GM12878 (cell line): Measurements from ENCODE around the gene HASPIN. TPM values are rescaled to one million over a fixed set of nuclear protein-coding genes. Genes with fewer than 3 reads are reported as not detected.
A peak's percentile ranks its signal among the peaks of the same experiment; 100 is the strongest.

Experiments
- ATAC-seq: fragments of 200-7000 bp; cut with Tn5 transposase; 3 replicates; pipeline ENCODE4 v1.9.1; 2020; ENCODE audit warnings: mild to moderate bottlenecking, moderate library complexity
- BruUV-seq: library from RNA; stranded (reverse); fragments of 400-500 nt; replicated peaks from 2 replicates; lab custom pipeline; 2021; lab: Mats Ljungman, UMichigan
- CTCF ChIA-PET: fragments of 300-600 bp; sonication (Branson Sonifier 250); formaldehyde crosslinking; extraction: SDS; loops from one replicate; lab custom pipeline; 2021; ENCODE audit warnings: inconsistent platforms; lab: Yijun Ruan, JAX
- POLR2A ChIA-PET: fragments of 350-600 bp; formaldehyde crosslinking; extraction: SDS; loops from one replicate; lab custom pipeline; 2021; ENCODE audit warnings: inconsistent platforms; lab: Charles Lee
- RAD21 ChIA-PET: fragments of 300-600 bp; sonication (Branson Sonifier 250); formaldehyde crosslinking; loops from one replicate; lab custom pipeline; 2023; ENCODE audit warnings: antibody characterized with exemption; ENCODE audit not compliant: unreplicated experiment; lab: Charles Lee
- SMC1A ChIA-PET: fragments of 300-600 bp; sonication (Branson Sonifier 250); formaldehyde crosslinking; loops from one replicate; lab custom pipeline; 2023; ENCODE audit not compliant: unreplicated experiment, uncharacterized antibody; lab: Charles Lee
- DNase-seq: peaks from one replicate; pipeline ENCODE4 v3.0.0-alpha.2; 2011; ENCODE audit warnings: low read depth, low spot score
- FAIRE-seq: peaks from 3 replicates; lab custom pipeline; 2011; peaks lifted over from hg19 to GRCh38; lab: Jason Lieb, UNC
- H2AFZ ChIP-seq: 2 replicates; pipeline ENCODE4 v1.6.0; 2011; ENCODE audit warnings: low read depth, low read length, control low read depth; ENCODE audit not compliant: control insufficient read depth
- H3K27ac ChIP-seq: 2 replicates; pipeline ENCODE4 v1.5.1; 2011; ENCODE audit warnings: control low read depth; ENCODE audit not compliant: control insufficient read depth, insufficient read depth
- H3K27me3 ChIP-seq, 2 experiments: replicated peaks in 1 of 2; 2 replicates each; pipeline versions ENCODE4 v1.6.0 to v1.6.1; 2011; ENCODE audit warnings: low read length in 1 of 2; ENCODE audit not compliant: control insufficient read depth in 2 of 2, insufficient read depth in 2 of 2
- H3K36me3 ChIP-seq, 2 experiments: 2 replicates each; pipeline ENCODE4 v1.5.1; 2011; ENCODE audit warnings: low read length in 1 of 2; ENCODE audit not compliant: control insufficient read depth in 2 of 2, insufficient read depth in 2 of 2
- H3K4me1 ChIP-seq: 2 replicates; pipeline ENCODE4 v1.6.1; 2011; ENCODE audit warnings: mild to moderate bottlenecking, low read length, moderate library complexity, mixed read lengths; ENCODE audit not compliant: control insufficient read depth, insufficient read depth
- H3K4me2 ChIP-seq: 2 replicates; pipeline ENCODE4 v1.6.0; 2011; ENCODE audit warnings: control low read depth; ENCODE audit not compliant: control insufficient read depth, insufficient read depth
- H3K4me3 ChIP-seq: fragments of 200-600 bp; sonication (generic); 2 replicates; pipeline ENCODE4 v1.5.1; 2016
- H3K79me2 ChIP-seq: 2 replicates; pipeline ENCODE4 v1.6.0; 2011; ENCODE audit warnings: low read length; ENCODE audit not compliant: control insufficient read depth, insufficient read depth
- H3K9ac ChIP-seq: 2 replicates; pipeline ENCODE4 v1.8.0; 2011; ENCODE audit warnings: low read length, control low read depth, mixed read lengths; ENCODE audit not compliant: control insufficient read depth, insufficient read depth
- H3K9me3 ChIP-seq: replicated peaks from 3 replicates; pipeline ENCODE4 v1.5.1; 2011; ENCODE audit warnings: mild to moderate bottlenecking, low read length; ENCODE audit not compliant: control insufficient read depth, insufficient read depth
- H4K20me1 ChIP-seq: 2 replicates; pipeline ENCODE4 v1.6.0; 2011; ENCODE audit not compliant: control insufficient read depth, insufficient read depth
- BHLHE40 ChIP-seq, 2 experiments: fragments of 450-650 bp in 1 of 2; IDR thresholded peaks; 2 replicates each; pipeline ENCODE4 v1.6.1; 2011 to 2017; ENCODE audit warnings: low read depth in 2 of 2, borderline replicate concordance in 1 of 2, improper control_type of control experiment in 1 of 2, low read length in 1 of 2, mild to moderate bottlenecking in 1 of 2
- NFYB ChIP-seq: IDR thresholded peaks from 2 replicates; pipeline ENCODE4 v1.6.1; 2011; ENCODE audit warnings: low read depth, mild to moderate bottlenecking, low read length, improper control_type of control experiment, moderate library complexity; ENCODE audit not compliant: insufficient read depth
- POLR2A ChIP-seq: IDR thresholded peaks from 2 replicates; pipeline ENCODE4 v1.6.1; 2011; ENCODE audit warnings: low read depth, mild to moderate bottlenecking, low read length
- WGBS: methylation state at CpG from one replicate; pipeline ENCODE4 v1.1.6; 2016; ENCODE audit warnings: low lambda C conversion rate; ENCODE audit not compliant: insufficient replicate concordance, insufficient coverage; ENCODE audit errors: missing lambda C conversion rate; 5-methylcytosine and 5-hydroxymethylcytosine counted together
- in situ Hi-C: fragments of 300-500 bp; cut with MboI; formaldehyde crosslinking; loops from 9 replicates; pipeline ENCODE4 v1.14.3; 2018; ENCODE audit warnings: mixed read lengths
- intact Hi-C: fragments of 100-400 bp; cut with micrococcal nuclease; formaldehyde crosslinking; loops from one replicate; pipeline ENCODE4 v1.14.2; 2022; ENCODE audit not compliant: unreplicated experiment
- polyA plus RNA-seq, 11 experiments: library from polyadenylated mRNA; depleted of rRNA in 4 of 11; unstranded in 6 of 11; stranded (reverse) in 5 of 11; fragments of >200 nt; fragmentation: Nextera tagmentation in 4 of 11; fragmentation: Illumina TruSeq in 1 of 11; extraction: Ambion mirVana in 4 of 11; extraction: Trizol in 1 of 11; gene quantifications; 1 replicate in 1 of 11; 2 replicates in 10 of 11; pipeline versions ENCODE4 v1.2.1 to v1.2.3, GENCODE V29; 2011 to 2016; ENCODE audit warnings: inconsistent platforms in 2 of 11, missing spikeins in 2 of 11, low read depth in 1 of 11
- total RNA-seq, 4 experiments: library from RNA; depleted of rRNA in 3 of 4; stranded (reverse); fragments of >200 nt in 3 of 4; fragmentation: Illumina TruSeq in 1 of 4; extraction: Trizol in 1 of 4; gene quantifications; 2 replicates each; pipeline versions ENCODE4 v1.2.1 to v1.2.3, GENCODE V29; 2013 to 2021
- TF ChIP-seq, protein P1 (sequence below): IDR thresholded peaks from 2 replicates; pipeline ENCODE4 v1.6.1; 2011; ENCODE audit warnings: borderline replicate concordance, low read depth, mild to moderate bottlenecking, moderate library complexity, mixed read lengths, low read length; ENCODE audit not compliant: insufficient read depth; ENCODE audit errors: extremely low read length

HASPIN gene
- total and polyA plus RNA-seq, 10 of the 15 experiments (the other 5 are each of a cell fraction or from before 2014, with no cell fraction given) = 0.80 to 18.0 (median 10.1) TPM

DNA sequence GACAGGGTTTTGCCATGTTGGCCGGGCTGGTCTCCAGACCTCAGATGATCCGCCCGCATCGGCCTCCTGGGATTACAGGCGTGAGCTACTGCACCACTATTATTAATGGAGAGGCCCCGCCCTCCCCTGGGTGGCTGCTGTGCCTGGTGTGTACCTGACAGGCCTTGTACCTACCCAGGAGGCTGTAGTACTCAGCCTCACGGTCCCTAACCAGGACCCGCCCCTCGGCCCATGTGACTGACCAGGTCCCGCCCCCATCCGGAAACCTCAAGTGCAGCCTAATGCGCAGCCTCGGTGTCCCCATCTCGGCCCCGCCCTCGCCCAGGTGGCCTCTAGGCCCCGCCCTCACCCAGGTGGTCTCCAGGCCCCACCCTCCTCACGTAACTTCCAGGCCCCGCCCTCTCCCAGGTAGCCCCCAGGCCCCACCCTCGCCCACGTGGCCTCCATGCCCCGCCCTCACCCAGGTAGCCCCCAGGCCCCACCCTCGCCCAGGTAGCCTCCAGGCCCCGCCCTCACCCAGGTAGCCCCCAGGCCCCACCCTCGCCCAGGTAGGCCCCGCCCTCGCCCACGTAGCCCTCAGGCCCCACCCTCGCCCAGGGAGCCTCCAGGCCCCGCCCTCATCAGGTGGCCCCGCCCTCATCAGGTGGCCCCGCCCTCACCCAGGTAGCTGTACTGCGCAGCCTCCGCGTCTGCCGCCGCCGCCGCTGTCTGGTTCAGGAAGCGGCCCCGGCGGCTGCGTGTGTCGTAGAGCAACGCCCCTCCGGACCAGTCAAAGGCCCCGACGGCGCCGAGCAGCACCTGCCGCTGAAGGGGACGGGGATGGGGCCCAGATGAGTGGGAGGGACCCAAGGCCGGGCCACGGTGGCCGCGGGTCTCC, 31.0 kb downstream of the HASPIN start:
- no peak overlapping the region for H3K4me3 ChIP-seq
- TF ChIP-seq BHLHE40 (IDR thresholded peaks at IDR 0.05; ENCODE audit: borderline replicate concordance in 1 of 2, low read depth in 2 of 2, low read length in 1 of 2) (peak in 1 of 2 experiments; percentile 32; a peak in 1 of 4 replicates), NFYB (no peak), POLR2A (peak; percentile 44; the same call in 1 of the 2 replicates)
- TF ChIP-seq, protein P1, sequence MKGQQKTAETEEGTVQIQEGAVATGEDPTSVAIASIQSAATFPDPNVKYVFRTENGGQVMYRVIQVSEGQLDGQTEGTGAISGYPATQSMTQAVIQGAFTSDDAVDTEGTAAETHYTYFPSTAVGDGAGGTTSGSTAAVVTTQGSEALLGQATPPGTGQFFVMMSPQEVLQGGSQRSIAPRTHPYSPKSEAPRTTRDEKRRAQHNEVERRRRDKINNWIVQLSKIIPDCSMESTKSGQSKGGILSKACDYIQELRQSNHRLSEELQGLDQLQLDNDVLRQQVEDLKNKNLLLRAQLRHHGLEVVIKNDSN = peak; percentile 2
- TF ChIP-seq, all 136 proteins: peak for 3
- Histone ChIP-seq H3K4me1 (no peaks in the 10 kb centered on the region; the same call in 1 of the 2 replicates), H3K4me2 (no peak overlapping the region; the same call in 1 of the 2 replicates), H3K36me3 (no peaks in the 10 kb centered on the region), H2AFZ (peak overlapping the region; percentile 42; the same call in 1 of the 2 replicates), H3K9ac (no peak overlapping the region), H3K27me3 (no peaks in the 10 kb centered on the region), H3K27ac (no peak overlapping the region), H3K9me3 (peaks cover 3% of the 10 kb centered on the region; the same call in 2 of the 3 replicates), H4K20me1 (no peaks in the 10 kb centered on the region), H3K79me2 (no peaks in the 10 kb centered on the region)
- POLR2A ChIA-PET = no interaction called here
- no peak for DNase-seq
- SMC1A ChIA-PET = interaction anchor here (0.5 kb wide), 1 partner anchor 89 kb away, joined by 3 read pairs; no protein-coding TSS in a partner anchor
- in situ Hi-C loops (no loop called here), intact Hi-C loops (no loop called here)
- CTCF ChIA-PET = no interaction called here
- peak; percentile 44 for ATAC-seq
- WGBS = 13% methylated on average over 37 of the region's 56 CpGs
- RAD21 ChIA-PET = interaction anchor here (0.6 to 1.1 kb wide), 2 partner anchors 16 to 1213 kb away, joined by 4 read pairs; no protein-coding TSS in a partner anchor
- FAIRE-seq = no peak
- BruUV-seq = no TSS peak
